ENCODE results near the gene SF1. TPM values are rescaled to one million over a fixed set of nuclear protein-coding genes. Genes with fewer than 3 reads are reported as not detected.

SF1 gene
- total and polyA plus RNA-seq, 2 of the 8 experiments (the other 6 are each of a cell fraction or from before 2014, with no cell fraction given) = 72.7 to 353 TPM

GRCh38 chr11:64742087-64742888 lies 36.1 kb downstream of the SF1 start (continued):
- no peak for TF ChIP-seq CHD7 (IDR thresholded peaks at IDR 0.05; ENCODE audit: insufficient replicate concordance, low read length)

Measured in H1 (cell line).